Mesenchymal stem cell (in vitro differentiated cells and primary cell): ENCODE data around the gene ZNF330.

Experiments used
- DNase-seq: peaks from one replicate; pipeline ENCODE4 v3.0.0-alpha.2; 2013
- H2AFZ ChIP-seq: one replicate; pipeline ENCODE4 v1.6.1; 2013; ENCODE audit warnings: low read depth, mild to moderate bottlenecking, control low read depth, inconsistent platforms, low read length, moderate library complexity
- H2AK5ac ChIP-seq: 2 replicates; pipeline ENCODE4 v1.6.1; 2013; ENCODE audit warnings: low read length, moderate library complexity, mild to moderate bottlenecking, inconsistent platforms; ENCODE audit not compliant: severe bottlenecking
- H2BK120ac ChIP-seq: one replicate; pipeline ENCODE4 v1.6.1; 2013; ENCODE audit warnings: low read depth, mild to moderate bottlenecking, inconsistent platforms, low read length, moderate library complexity
- H2BK12ac ChIP-seq, 2 experiments: one replicate each; pipeline ENCODE4 v1.6.1; 2013; ENCODE audit warnings: inconsistent platforms in 2 of 2, low read length in 2 of 2, mild to moderate bottlenecking in 2 of 2, moderate library complexity in 2 of 2, control low read depth in 1 of 2
- H2BK15ac ChIP-seq: one replicate; pipeline ENCODE4 v1.6.1; 2013; ENCODE audit warnings: mild to moderate bottlenecking, low read depth, inconsistent platforms; ENCODE audit not compliant: poor library complexity, severe bottlenecking
- H2BK5ac ChIP-seq: 2 replicates; pipeline ENCODE4 v1.6.1; 2013; ENCODE audit warnings: low read depth, mild to moderate bottlenecking, low read length, control low read depth, inconsistent platforms; ENCODE audit not compliant: poor library complexity, severe bottlenecking
- H3K14ac ChIP-seq, 2 experiments: one replicate each; pipeline ENCODE4 v1.6.1; 2013; ENCODE audit warnings: inconsistent platforms in 2 of 2, low read length in 2 of 2, control low read depth in 1 of 2, mild to moderate bottlenecking in 1 of 2, moderate library complexity in 1 of 2
- H3K18ac ChIP-seq, 2 experiments: one replicate each; pipeline ENCODE4 v1.6.1; 2013; ENCODE audit warnings: inconsistent platforms in 2 of 2, low read length in 2 of 2, control low read depth in 1 of 2, low read depth in 1 of 2, mild to moderate bottlenecking in 1 of 2
- H3K23ac ChIP-seq, 2 experiments: one replicate each; pipeline ENCODE4 v1.6.1; 2013; ENCODE audit warnings: inconsistent platforms in 2 of 2, low read length in 2 of 2, mild to moderate bottlenecking in 2 of 2, moderate library complexity in 2 of 2, control low read depth in 1 of 2
- H3K27ac ChIP-seq: 2 replicates; pipeline ENCODE4 v1.5.1; 2013; ENCODE audit warnings: mild to moderate bottlenecking, moderate library complexity, low read length, control low read depth, inconsistent platforms; ENCODE audit not compliant: poor library complexity, severe bottlenecking
- H3K27me3 ChIP-seq, 2 experiments: 2 replicates each; pipeline versions ENCODE4 v1.6.1 to v1.7.0; 2013; ENCODE audit warnings: low read length in 2 of 2, mild to moderate bottlenecking in 2 of 2, moderate library complexity in 2 of 2, control low read depth in 1 of 2, inconsistent platforms in 1 of 2; ENCODE audit not compliant: control insufficient read depth in 1 of 2, insufficient read depth in 1 of 2
- H3K36me3 ChIP-seq, 2 experiments: 2 replicates each; pipeline versions ENCODE4 v1.6.1 to v1.7.0; 2013; ENCODE audit warnings: low read length in 2 of 2, control low read depth in 1 of 2, inconsistent platforms in 1 of 2, low read depth in 1 of 2, mild to moderate bottlenecking in 1 of 2; ENCODE audit not compliant: insufficient read depth in 2 of 2, control insufficient read depth in 1 of 2
- H3K4ac ChIP-seq, 2 experiments: one replicate each; pipeline ENCODE4 v1.6.1; 2013; ENCODE audit warnings: inconsistent platforms in 2 of 2, low read length in 2 of 2, mild to moderate bottlenecking in 2 of 2, moderate library complexity in 2 of 2, control low read depth in 1 of 2, low read depth in 1 of 2
- H3K4me1 ChIP-seq: 2 replicates; pipeline ENCODE4 v1.6.1; 2013; ENCODE audit warnings: low read depth, low read length, control low read depth; ENCODE audit not compliant: control insufficient read depth, insufficient read depth
- H3K4me2 ChIP-seq: 2 replicates; pipeline ENCODE4 v1.6.1; 2013; ENCODE audit warnings: low read length, mild to moderate bottlenecking, inconsistent platforms; ENCODE audit not compliant: poor library complexity, severe bottlenecking
- H3K4me3 ChIP-seq, 2 experiments: 2 replicates each; pipeline versions ENCODE4 v1.5.1 to v1.7.0; 2013; ENCODE audit warnings: low read length in 2 of 2, mild to moderate bottlenecking in 2 of 2, control low read depth in 1 of 2, low read depth in 1 of 2; ENCODE audit not compliant: insufficient read depth in 1 of 2
- H3K79me1 ChIP-seq: replicated peaks from 2 replicates; pipeline ENCODE4 v1.6.1; 2013; ENCODE audit warnings: mild to moderate bottlenecking, control low read depth, low read length, inconsistent platforms; ENCODE audit not compliant: poor library complexity, severe bottlenecking
- H3K9ac ChIP-seq: 2 replicates; pipeline ENCODE4 v1.7.0; 2013; ENCODE audit warnings: mild to moderate bottlenecking, low read length, moderate library complexity
- H3K9me3 ChIP-seq: 2 replicates; pipeline ENCODE4 v1.7.0; 2013; ENCODE audit warnings: mild to moderate bottlenecking, low read length; ENCODE audit not compliant: control insufficient read depth
- H4K8ac ChIP-seq: one replicate; pipeline ENCODE4 v1.6.1; 2013; ENCODE audit warnings: inconsistent platforms, mild to moderate bottlenecking, low read length, moderate library complexity
- H4K91ac ChIP-seq: one replicate; pipeline ENCODE4 v1.6.1; 2013; ENCODE audit warnings: mild to moderate bottlenecking, low read length, inconsistent platforms
- WGBS: methylation state at CpG from one replicate; pipeline ENCODE4 v1.1.7; 2013; ENCODE audit warnings: mixed read lengths; 5-methylcytosine and 5-hydroxymethylcytosine counted together

Gene ZNF330

GRCh38 chr4:141233673-141234072, 13.0 kb downstream of the ZNF330 start:
- H2BK120ac ChIP-seq, result no peak overlapping the region
- H3K79me1 ChIP-seq, result peaks cover 9% of the 10 kb centered on the region
- no peak overlapping the region for H2BK12ac ChIP-seq
- H3K4me3 ChIP-seq, result no peak overlapping the region
- no peak overlapping the region for H3K9ac ChIP-seq
- no peak overlapping the region for H4K8ac ChIP-seq
- 94% methylated on average over 3 of the region's 3 CpGs for WGBS
- no peak overlapping the region for H3K27ac ChIP-seq
- no peak overlapping the region for H3K14ac ChIP-seq
- no peaks in the 10 kb centered on the region for H3K9me3 ChIP-seq
- no peaks in the 10 kb centered on the region for H3K4me1 ChIP-seq
- no peak overlapping the region for H2BK5ac ChIP-seq
- H3K4me2 ChIP-seq, result no peak overlapping the region
- H3K23ac ChIP-seq, result no peak overlapping the region
- no peak overlapping the region for H2AFZ ChIP-seq
- H2AK5ac ChIP-seq, result no peak overlapping the region
- no peak overlapping the region for H2BK15ac ChIP-seq
- no peak overlapping the region for H3K4ac ChIP-seq
- no peak for DNase-seq
- H3K27me3 ChIP-seq, result no peaks in the 10 kb centered on the region
- no peak overlapping the region for H4K91ac ChIP-seq
- no peak overlapping the region for H3K18ac ChIP-seq
- peaks cover 0 to 70% of the 10 kb centered on the region in 2 experiments for H3K36me3 ChIP-seq

- no peak overlapping the region for H2BK15ac ChIP-seq
- no peak overlapping the region for H3K4me3 ChIP-seq
- no peak overlapping the region for H2AFZ ChIP-seq
- no peaks in the 10 kb centered on the region for H3K27me3 ChIP-seq
- DNase-seq, result no peak
- H2AK5ac ChIP-seq, result no peak overlapping the region
- H3K4me2 ChIP-seq, result no peak overlapping the region
- no peak overlapping the region for H4K91ac ChIP-seq
- H2BK120ac ChIP-seq, result no peak overlapping the region
- no peak overlapping the region for H2BK5ac ChIP-seq
- no peak overlapping the region for H3K27ac ChIP-seq
- no peaks in the 10 kb centered on the region for H3K4me1 ChIP-seq
- H3K36me3 ChIP-seq, result peaks cover 0 to 26% of the 10 kb centered on the region in 2 experiments
- no peak overlapping the region for H3K18ac ChIP-seq
- no peak overlapping the region for H3K23ac ChIP-seq
- no peak overlapping the region for H2BK12ac ChIP-seq
- no peak overlapping the region for H4K8ac ChIP-seq
- H3K79me1 ChIP-seq, result no peaks in the 10 kb centered on the region
- no peaks in the 10 kb centered on the region for H3K9me3 ChIP-seq
- H3K4ac ChIP-seq, result no peak overlapping the region
- 95% methylated on average over 3 of the region's 3 CpGs for WGBS
- H3K14ac ChIP-seq, result no peak overlapping the region
- no peak overlapping the region for H3K9ac ChIP-seq
Measured at GRCh38 chr4:141238186-141238585, 17.5 kb downstream of the ZNF330 start.

GRCh38 chr4:141240259-141240658, 19.6 kb downstream of the ZNF330 start:
- H3K9me3 ChIP-seq, result no peaks in the 10 kb centered on the region
- H3K4me3 ChIP-seq, result no peak overlapping the region
- no peak for DNase-seq
- no peaks in the 10 kb centered on the region for H3K27me3 ChIP-seq
- H2BK15ac ChIP-seq, result no peak overlapping the region
- H3K27ac ChIP-seq, result no peak overlapping the region
- no peaks in the 10 kb centered on the region for H3K4me1 ChIP-seq
- H2AFZ ChIP-seq, result no peak overlapping the region
- no peak overlapping the region for H2AK5ac ChIP-seq
- H4K8ac ChIP-seq, result no peak overlapping the region
- 92% methylated on average over 3 of the region's 3 CpGs for WGBS
- no peak overlapping the region for H3K9ac ChIP-seq
- no peak overlapping the region for H2BK5ac ChIP-seq
- H3K23ac ChIP-seq, result no peak overlapping the region
- no peaks in the 10 kb centered on the region for H3K79me1 ChIP-seq
- no peak overlapping the region for H2BK120ac ChIP-seq
- H3K36me3 ChIP-seq, result peaks cover 0 to 6% of the 10 kb centered on the region in 2 experiments
- no peak overlapping the region for H3K18ac ChIP-seq
- H3K14ac ChIP-seq, result no peak overlapping the region
- no peak overlapping the region for H2BK12ac ChIP-seq
- H4K91ac ChIP-seq, result no peak overlapping the region
- H3K4ac ChIP-seq, result no peak overlapping the region
- H3K4me2 ChIP-seq, result no peak overlapping the region

- 91% methylated on average over 2 of the region's 2 CpGs for WGBS
- H3K4me2 ChIP-seq, result no peak overlapping the region
- no peak overlapping the region for H3K18ac ChIP-seq
Measured at GRCh38 chr4:141240671-141241070, 20.0 kb downstream of the ZNF330 start.

More at GRCh38 chr4:141240671-141241070, 20.0 kb downstream of the ZNF330 start:
- Histone ChIP-seq H3K23ac (no peak overlapping the region), H2BK15ac (no peak overlapping the region), H3K27me3 (no peaks in the 10 kb centered on the region), H3K27ac (no peak overlapping the region), H3K4me1 (no peaks in the 10 kb centered on the region), H3K4ac (no peak overlapping the region), H3K79me1 (no peaks in the 10 kb centered on the region), H2BK12ac (no peak overlapping the region), H2AFZ (no peak overlapping the region), H2AK5ac (no peak overlapping the region), H2BK120ac (no peak overlapping the region), H3K14ac (no peak overlapping the region), H2BK5ac (no peak overlapping the region), H3K9me3 (no peaks in the 10 kb centered on the region), H4K8ac (no peak overlapping the region), H3K36me3 (peaks cover 0 to 2% of the 10 kb centered on the region in 2 experiments), H3K4me3 (no peak overlapping the region), H4K91ac (no peak overlapping the region), H3K9ac (no peak overlapping the region)
- DNase-seq, result no peak
